ENCODE data around the gene PSMA3.

The PSMA3 gene

GRCh38 chr14:58301416-58301815 lies 56.8 kb downstream of the PSMA3 start:
- H3K4me1 ChIP-seq (ENCODE audit: insufficient read depth, low read length), result no peaks in the 10 kb centered on the region
- H3K36me3 ChIP-seq (ENCODE audit: insufficient read depth, low read length), result 0 out of 2 replicates have a peak, but pooled peaks cover 3% of the 10 kb centered on the region
- H3K9me3 ChIP-seq (ENCODE audit: control insufficient read depth, insufficient read depth, low read length), result no peaks in the 10 kb centered on the region
- no peak overlapping the region for H3K9ac ChIP-seq (ENCODE audit: low read depth, low read length)

GRCh38 chr14:58305730-58306129 lies 61.1 kb downstream of the PSMA3 start:
- Histone ChIP-seq H3K9me3 (ENCODE audit: control insufficient read depth, insufficient read depth, low read length) (no peaks in the 10 kb centered on the region), H3K36me3 (ENCODE audit: insufficient read depth, low read length) (0 out of 2 replicates have a peak, but pooled peaks cover 3% of the 10 kb centered on the region), H3K9ac (ENCODE audit: low read depth, low read length) (no peak overlapping the region), H3K4me1 (ENCODE audit: insufficient read depth, low read length) (no peaks in the 10 kb centered on the region)

DNA sequence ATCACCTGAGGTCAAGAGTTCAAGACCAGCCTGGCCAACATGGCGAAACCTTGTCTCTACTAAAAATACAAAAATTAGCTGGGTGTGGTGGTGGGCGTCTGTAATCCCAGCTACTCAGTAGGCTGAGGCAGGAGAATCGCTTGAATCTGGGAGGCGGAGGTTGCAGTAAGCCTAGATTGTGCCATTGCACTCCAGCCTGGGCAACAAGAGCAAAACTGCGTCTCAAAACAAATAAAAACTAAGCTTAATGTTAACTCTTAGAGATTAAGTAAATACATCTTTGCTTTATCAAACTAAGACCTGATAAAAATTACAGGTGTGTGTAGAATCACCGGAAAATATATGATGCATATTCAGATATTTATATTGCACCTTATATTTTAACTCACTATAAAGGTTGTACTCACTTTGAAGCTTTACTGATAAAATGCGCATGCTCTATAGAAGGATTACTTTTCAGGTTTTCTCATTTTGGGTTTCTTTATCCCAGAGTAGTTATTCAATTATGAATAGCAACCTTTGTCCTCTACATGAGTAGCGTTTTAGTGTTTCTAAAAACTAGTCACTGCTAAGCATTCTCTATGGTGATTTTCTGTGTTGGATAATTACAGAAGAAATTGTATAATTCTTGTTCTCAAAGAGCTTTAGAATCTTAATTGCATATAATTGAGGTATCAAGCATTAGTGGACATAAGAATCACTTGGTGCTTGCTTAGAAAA lies 63.1 kb downstream of the PSMA3 start:
- Histone ChIP-seq H3K9ac (ENCODE audit: low read depth, low read length) (no peak overlapping the region), H3K9me3 (ENCODE audit: control insufficient read depth, insufficient read depth, low read length) (no peaks in the 10 kb centered on the region), H3K36me3 (ENCODE audit: insufficient read depth, low read length) (0 out of 2 replicates have a peak, but pooled peaks cover 3% of the 10 kb centered on the region), H3K4me1 (ENCODE audit: insufficient read depth, low read length) (no peaks in the 10 kb centered on the region)

DNA sequence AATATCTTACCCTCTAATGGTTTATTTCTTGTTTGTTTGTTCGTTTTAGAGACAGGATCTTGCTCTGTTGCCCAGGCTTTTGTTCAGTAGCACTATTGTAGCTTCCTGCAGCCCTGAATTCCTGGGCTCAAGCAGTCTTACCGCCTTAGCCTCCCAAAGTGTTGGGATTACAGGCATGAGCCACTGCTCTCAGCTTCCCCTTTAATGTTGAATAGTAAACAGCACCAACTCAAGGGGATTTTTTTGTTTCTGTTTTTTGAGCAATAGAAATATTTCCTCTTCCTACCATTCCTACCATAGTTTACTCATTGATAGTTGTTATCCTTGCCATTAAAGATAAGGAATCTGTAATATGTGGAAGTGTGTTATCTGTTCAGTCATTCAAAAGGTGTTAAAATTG lies 64.4 kb downstream of the PSMA3 start:
- H3K9ac ChIP-seq (ENCODE audit: low read depth, low read length), result no peak overlapping the region
- H3K4me1 ChIP-seq (ENCODE audit: insufficient read depth, low read length), result no peaks in the 10 kb centered on the region
- no peaks in the 10 kb centered on the region for H3K9me3 ChIP-seq (ENCODE audit: control insufficient read depth, insufficient read depth, low read length)
- H3K36me3 ChIP-seq (ENCODE audit: insufficient read depth, low read length), result peaks cover 2% of the 10 kb centered on the region; the same call in 1 of the 2 replicates

GRCh38 chr14:58313699-58314098 lies 69.1 kb downstream of the PSMA3 start:
- H3K4me1 ChIP-seq (ENCODE audit: insufficient read depth, low read length), result no peaks in the 10 kb centered on the region
- peaks cover 2% of the 10 kb centered on the region; the same call in 1 of the 2 replicates for H3K36me3 ChIP-seq (ENCODE audit: insufficient read depth, low read length)
- H3K9me3 ChIP-seq (ENCODE audit: control insufficient read depth, insufficient read depth, low read length), result no peaks in the 10 kb centered on the region
- no peak overlapping the region for H3K9ac ChIP-seq (ENCODE audit: low read depth, low read length)

GRCh38 chr14:58315606-58316005 lies 71.0 kb downstream of the PSMA3 start:
- Histone ChIP-seq H3K9ac (ENCODE audit: low read depth, low read length) (no peak overlapping the region), H3K9me3 (ENCODE audit: control insufficient read depth, insufficient read depth, low read length) (no peaks in the 10 kb centered on the region), H3K4me1 (ENCODE audit: insufficient read depth, low read length) (no peaks in the 10 kb centered on the region), H3K36me3 (ENCODE audit: insufficient read depth, low read length) (peaks cover 4% of the 10 kb centered on the region; the same call in 1 of the 2 replicates)

All from ES-I3 (cell line).